HepG2 (cell line): ENCODE measurements around the gene COBLL1.

Experiments used
- MED1 ChIP-seq: sonication (generic); formaldehyde crosslinking; IDR thresholded peaks from 2 replicates; pipeline ENCODE4 v1.4.0; 2020; ENCODE audit warnings: missing genetic modification reagents
- NR2C2 ChIP-seq: sonication (generic); formaldehyde crosslinking; IDR thresholded peaks from 2 replicates; pipeline ENCODE4 v1.4.0; 2020; ENCODE audit warnings: missing genetic modification reagents, mild to moderate bottlenecking, moderate library complexity, borderline replicate concordance
- PLSCR1 ChIP-seq: sonication (generic); formaldehyde crosslinking; IDR thresholded peaks from 2 replicates; pipeline ENCODE4 v1.5.0; 2020; ENCODE audit warnings: missing genetic modification reagents, mild to moderate bottlenecking, borderline replicate concordance
- RAD21 ChIP-seq: fragments of 450-650 bp; formaldehyde crosslinking; IDR thresholded peaks from 2 replicates; pipeline ENCODE4 v1.5.0; 2020; ENCODE audit warnings: mild to moderate bottlenecking
- ZNF30 ChIP-seq: sonication (generic); formaldehyde crosslinking; IDR thresholded peaks from 2 replicates; pipeline ENCODE4 v1.5.0; 2020; ENCODE audit warnings: mild to moderate bottlenecking, missing genetic modification reagents
- TF ChIP-seq, protein P1 (sequence below): sonication (generic); formaldehyde crosslinking; IDR thresholded peaks from 2 replicates; pipeline ENCODE4 v1.5.0; 2020; ENCODE audit warnings: mild to moderate bottlenecking, missing genetic modification reagents, moderate library complexity
- TF ChIP-seq, protein P2 (sequence below): sonication (generic); formaldehyde crosslinking; IDR thresholded peaks from 2 replicates; pipeline ENCODE4 v1.8.0; 2022; ENCODE audit warnings: missing genetic modification reagents, mild to moderate bottlenecking, borderline replicate concordance

- TF ChIP-seq, protein P1, sequence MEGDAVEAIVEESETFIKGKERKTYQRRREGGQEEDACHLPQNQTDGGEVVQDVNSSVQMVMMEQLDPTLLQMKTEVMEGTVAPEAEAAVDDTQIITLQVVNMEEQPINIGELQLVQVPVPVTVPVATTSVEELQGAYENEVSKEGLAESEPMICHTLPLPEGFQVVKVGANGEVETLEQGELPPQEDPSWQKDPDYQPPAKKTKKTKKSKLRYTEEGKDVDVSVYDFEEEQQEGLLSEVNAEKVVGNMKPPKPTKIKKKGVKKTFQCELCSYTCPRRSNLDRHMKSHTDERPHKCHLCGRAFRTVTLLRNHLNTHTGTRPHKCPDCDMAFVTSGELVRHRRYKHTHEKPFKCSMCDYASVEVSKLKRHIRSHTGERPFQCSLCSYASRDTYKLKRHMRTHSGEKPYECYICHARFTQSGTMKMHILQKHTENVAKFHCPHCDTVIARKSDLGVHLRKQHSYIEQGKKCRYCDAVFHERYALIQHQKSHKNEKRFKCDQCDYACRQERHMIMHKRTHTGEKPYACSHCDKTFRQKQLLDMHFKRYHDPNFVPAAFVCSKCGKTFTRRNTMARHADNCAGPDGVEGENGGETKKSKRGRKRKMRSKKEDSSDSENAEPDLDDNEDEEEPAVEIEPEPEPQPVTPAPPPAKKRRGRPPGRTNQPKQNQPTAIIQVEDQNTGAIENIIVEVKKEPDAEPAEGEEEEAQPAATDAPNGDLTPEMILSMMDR (CRISPR knock-in tag): no peak
- TF ChIP-seq NR2C2 (no peak), RAD21 (CRISPR knock-in tag) (no peak), ZNF30 (CRISPR knock-in tag) (no peak), MED1 (no peak), PLSCR1 (CRISPR knock-in tag) (no peak)
- TF ChIP-seq, protein P2, sequence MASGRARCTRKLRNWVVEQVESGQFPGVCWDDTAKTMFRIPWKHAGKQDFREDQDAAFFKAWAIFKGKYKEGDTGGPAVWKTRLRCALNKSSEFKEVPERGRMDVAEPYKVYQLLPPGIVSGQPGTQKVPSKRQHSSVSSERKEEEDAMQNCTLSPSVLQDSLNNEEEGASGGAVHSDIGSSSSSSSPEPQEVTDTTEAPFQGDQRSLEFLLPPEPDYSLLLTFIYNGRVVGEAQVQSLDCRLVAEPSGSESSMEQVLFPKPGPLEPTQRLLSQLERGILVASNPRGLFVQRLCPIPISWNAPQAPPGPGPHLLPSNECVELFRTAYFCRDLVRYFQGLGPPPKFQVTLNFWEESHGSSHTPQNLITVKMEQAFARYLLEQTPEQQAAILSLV (CRISPR knock-in tag): no peak
These were observed 44.6 kb downstream of the COBLL1 start for GRCh38 chr2:164796999-164797398.
